Tongue (tissue), 2 donors: ENCODE measurements around the gene TPK1. TPM values are rescaled to one million over a fixed set of nuclear protein-coding genes. Genes with fewer than 3 reads are reported as not detected.

Experiments
- DNase-seq: peaks from one replicate; pipeline ENCODE4 v3.0.0-alpha.2; 2015
- total RNA-seq: library from RNA; depleted of rRNA; stranded (reverse); fragments of >200 nt; gene quantifications from one replicate; pipeline ENCODE4 v1.2.3, GENCODE V29; 2014

Gene TPK1
- total RNA-seq, 1 donor from 2014 or later = 4.3 TPM

- DNase-seq = no peak
These were observed 112.6 kb downstream of the TPK1 start for GRCh38 chr7:144723301-144723700.

GRCh38 chr7:144720710-144721109 lies 115.1 kb downstream of the TPK1 start:
- no peak for DNase-seq

GRCh38 chr7:144720149-144720548 lies 115.7 kb downstream of the TPK1 start:
- no peak for DNase-seq

- no peak for DNase-seq
These were observed 118.1 kb downstream of the TPK1 start for GRCh38 chr7:144717720-144718119.

DNA sequence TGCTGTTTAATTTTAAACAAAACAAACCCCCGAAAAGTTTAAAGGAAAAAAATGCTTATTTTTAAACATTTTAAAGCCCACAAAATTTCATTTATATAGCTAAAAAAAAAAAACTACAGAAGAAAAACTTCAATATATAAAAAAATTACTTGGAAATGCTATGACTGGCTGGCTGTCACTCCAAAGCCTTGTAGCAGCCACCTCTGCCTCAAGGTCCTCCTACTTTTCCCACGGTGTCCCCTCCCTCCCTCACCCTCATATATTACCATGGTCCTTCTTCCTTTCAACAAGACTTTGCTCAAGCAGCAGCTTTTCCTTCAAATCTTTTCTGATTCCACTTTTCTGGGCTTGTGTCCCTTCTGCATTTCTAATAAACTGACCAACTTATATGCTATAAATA lies 122.0 kb downstream of the TPK1 start:
- DNase-seq = no peak

DNA sequence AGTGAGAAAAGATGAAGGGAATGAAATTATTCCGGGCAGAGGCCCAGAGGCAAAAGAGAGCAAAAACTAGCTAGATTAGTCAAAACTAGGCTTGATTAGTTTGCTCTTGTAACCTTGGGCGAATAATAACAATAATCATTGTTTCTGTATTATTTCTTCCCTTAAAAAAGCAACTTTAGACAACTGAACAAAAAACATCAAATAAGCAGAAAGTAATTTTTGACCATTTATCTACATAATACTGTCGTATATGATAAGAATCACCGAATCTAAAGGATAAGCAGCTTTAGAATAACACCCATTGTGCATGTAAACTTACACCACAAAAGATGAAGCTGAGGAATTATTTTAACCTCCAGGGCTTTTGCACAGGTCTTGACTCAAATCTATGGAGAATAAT lies 125.1 kb downstream of the TPK1 start:
- DNase-seq = no peak

GRCh38 chr7:144709066-144709465 lies 126.8 kb downstream of the TPK1 start:
- DNase-seq = no peak

- DNase-seq = no peak
These were observed 144.6 kb downstream of the TPK1 start for GRCh38 chr7:144691240-144691639.

GRCh38 chr7:144682581-144683280 lies 153.1 kb downstream of the TPK1 start:
- no peak for DNase-seq

- no peak for DNase-seq
These were observed 159.4 kb downstream of the TPK1 start for GRCh38 chr7:144676492-144676891.

DNA sequence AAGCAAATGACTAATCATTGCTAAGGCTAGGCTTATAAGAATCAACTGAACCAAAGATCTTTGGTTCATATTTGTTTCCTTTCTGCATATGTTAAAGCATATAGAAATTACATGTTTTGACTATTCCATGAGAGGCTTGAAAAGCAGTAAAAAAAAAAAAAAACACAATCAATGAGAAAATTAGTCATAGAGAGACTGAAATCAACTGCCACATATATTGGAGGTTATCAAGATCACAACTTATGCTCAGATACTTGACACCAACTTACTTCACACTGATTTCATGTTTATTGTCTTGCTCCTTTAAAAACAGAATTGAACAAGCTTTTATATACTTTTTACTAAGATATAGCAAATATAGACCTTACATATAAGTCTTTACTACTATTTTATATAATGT lies 161.3 kb downstream of the TPK1 start:
- no peak for DNase-seq

GRCh38 chr7:144672869-144673268 lies 163.0 kb downstream of the TPK1 start:
- DNase-seq = no peak

- no peak for DNase-seq
These were observed 164.4 kb downstream of the TPK1 start for GRCh38 chr7:144671429-144671828.

DNA sequence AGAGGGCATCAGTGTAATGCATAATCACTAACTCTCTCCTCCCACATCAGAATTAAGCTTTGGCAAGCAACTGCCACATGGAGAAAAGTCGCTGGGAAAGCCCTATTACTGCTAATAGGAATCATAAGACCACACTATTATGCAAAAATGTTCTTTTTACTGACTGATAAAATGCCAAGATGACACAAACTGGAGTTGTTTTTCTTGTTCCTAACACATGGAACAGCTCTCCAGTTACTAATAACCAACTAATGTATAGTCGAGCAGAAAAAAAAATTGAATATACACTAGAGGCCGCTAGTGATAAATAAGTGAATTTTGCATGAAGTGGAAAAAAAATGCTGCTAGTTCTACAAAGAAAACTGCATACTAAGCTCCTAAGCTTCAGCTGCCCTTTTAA lies 165.6 kb downstream of the TPK1 start:
- DNase-seq = peak; percentile 17

- no peak for DNase-seq
These were observed 167.3 kb downstream of the TPK1 start for GRCh38 chr7:144668503-144668902.

DNA sequence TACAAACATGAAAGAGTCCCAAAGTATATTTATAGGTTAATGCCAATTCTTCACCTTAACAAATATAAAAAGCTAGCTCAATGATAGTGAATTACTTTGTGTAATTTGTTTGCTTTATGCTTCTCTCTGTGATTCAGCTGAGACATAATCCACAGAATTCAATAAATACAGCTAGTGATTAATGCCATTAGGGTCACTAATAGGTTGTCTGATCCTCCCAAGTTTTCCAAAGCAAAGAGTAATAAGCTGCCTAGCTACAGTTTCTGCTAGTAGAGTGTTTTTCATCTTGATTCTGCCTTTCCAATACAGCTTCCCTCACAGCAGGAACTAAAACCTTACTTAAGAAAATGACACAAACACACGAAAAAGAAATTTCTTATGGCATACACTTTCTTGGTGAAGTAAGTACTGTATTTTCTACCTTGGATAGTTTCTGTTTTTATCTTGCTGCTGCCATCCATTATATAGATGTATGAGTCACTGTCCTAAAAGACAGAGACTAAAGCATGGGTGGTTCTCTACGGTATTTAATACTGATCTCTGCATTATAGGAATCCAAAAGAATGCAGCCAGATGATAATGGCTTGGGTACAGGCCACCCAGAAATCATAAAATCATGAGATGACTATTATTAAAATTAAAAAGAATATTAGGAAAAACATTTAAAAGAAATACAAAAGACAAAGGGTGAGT lies 170.0 kb downstream of the TPK1 start:
- no peak for DNase-seq

DNA sequence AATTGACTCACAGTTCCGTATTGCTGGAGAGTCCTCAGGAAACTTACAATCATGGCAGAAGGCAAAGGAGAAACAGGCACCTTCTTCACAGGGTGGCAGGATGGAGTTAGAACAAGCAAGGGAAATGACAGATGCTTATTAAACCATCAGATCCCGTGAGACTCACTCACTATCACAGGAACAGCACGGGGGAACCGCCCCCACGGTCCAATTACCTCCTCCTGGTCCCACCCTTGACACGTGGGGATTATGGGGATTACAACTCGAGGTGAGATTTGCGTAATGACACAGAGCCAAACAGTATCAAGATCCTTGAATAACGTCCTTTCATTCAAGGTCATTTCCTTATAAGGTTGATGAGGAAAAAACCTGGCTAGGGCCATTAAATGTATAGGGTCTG lies 176.6 kb downstream of the TPK1 start:
- DNase-seq = no peak

DNA sequence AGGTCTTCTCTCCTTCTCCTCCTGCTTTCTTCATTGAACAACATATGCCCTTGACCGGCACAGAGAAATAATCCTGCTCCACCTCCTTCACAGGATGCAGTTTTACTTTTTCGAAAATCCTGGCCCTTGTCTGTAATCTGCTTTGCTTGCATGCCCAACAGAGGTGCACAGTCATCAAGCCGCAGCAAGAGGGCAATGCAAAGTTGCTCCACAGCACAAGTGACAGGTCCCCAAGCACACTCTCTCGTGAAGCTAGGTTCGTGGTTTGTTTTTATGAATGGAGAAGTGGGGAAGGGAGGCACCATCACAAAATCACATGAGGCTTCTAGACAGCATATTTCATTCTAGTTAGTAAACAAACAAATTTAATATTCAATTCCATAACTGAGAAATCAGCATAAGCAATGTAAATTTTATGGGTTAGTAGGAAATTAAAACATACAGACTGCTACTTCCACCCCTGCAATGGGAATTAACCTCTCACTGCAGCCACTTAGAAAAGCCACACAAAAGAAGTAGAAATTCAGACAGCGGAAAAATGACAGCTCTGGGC lies 178.8 kb downstream of the TPK1 start:
- DNase-seq = no peak

GRCh38 chr7:144653449-144653848 lies 182.4 kb downstream of the TPK1 start:
- DNase-seq = no peak

DNA sequence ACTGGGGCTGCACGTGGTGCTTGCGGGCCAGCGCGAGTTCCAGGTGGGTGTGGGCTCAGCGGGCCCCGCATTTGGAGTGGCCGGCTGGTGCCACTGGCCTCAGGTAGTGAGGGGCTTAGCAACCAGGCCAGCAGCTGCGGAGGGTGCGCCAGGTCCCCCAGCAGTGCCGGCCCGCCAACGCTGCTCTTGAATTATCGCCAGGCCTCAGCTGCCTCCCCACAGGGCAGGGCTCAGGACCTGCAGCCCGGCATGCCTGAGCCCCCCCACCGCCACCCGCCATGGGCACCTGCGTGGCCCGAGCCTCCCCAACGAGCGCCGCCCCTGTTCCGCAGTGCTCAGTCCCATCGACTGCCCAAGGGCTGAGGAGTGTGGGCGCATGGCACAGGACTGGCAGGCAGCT lies 185.4 kb downstream of the TPK1 start:
- DNase-seq = no peak

- DNase-seq = no peak
These were observed 186.7 kb downstream of the TPK1 start for GRCh38 chr7:144649120-144649519.

GRCh38 chr7:144641389-144642044 lies 194.3 kb downstream of the TPK1 start:
- DNase-seq = no peak

DNA sequence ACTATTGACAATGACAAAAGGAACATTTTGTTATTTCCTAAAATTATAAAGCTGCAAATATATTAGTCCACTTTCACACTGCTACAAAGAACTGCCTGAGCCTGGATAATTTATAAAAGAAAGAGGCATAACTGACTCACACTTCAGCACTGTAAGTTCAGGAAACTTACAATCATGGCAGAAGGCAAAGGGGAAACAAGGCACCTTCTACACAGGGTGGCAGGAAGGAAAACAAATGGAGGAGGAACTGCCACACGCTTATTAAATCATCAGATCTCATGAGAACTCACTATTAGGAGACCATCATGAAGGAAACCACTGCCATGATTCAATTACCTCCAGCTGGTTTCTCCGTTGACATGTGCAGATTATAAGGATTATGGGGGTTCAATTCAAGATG lies 203.1 kb downstream of the TPK1 start:
- no peak for DNase-seq
